GM19239 (cell line): ENCODE data around the gene GPR25.

Source experiments
- DNase-seq: peaks from one replicate; pipeline ENCODE4 v3.0.0; 2011; ENCODE audit warnings: low spot score; ENCODE audit not compliant: insufficient read length
- FAIRE-seq: peaks from 2 replicates; lab custom pipeline; 2011; peaks lifted over from hg19 to GRCh38; lab: Jason Lieb, UNC

Gene GPR25

GRCh38 chr1:200869753-200870391, 2.9 kb upstream of the GPR25 start:
- FAIRE-seq (peak; percentile 91), DNase-seq (no peak)

GRCh38 chr1:200873116-200873670, 412 bp downstream of the GPR25 start:
- no peak for DNase-seq

GRCh38 chr1:200873671-200874397, 1.1 kb downstream of the GPR25 start:
- FAIRE-seq: no peak
- no peak for DNase-seq

More at GRCh38 chr1:200873116-200873670, 412 bp downstream of the GPR25 start:
- FAIRE-seq: no peak

- no peak for DNase-seq
- FAIRE-seq: no peak
Observed at GRCh38 chr1:200874694-200875093, 1.9 kb downstream of the GPR25 start.

GRCh38 chr1:200875416-200875815, 2.6 kb downstream of the GPR25 start:
- FAIRE-seq (no peak), DNase-seq (no peak)

GRCh38 chr1:200877010-200877409, 4.2 kb downstream of the GPR25 start:
- DNase-seq: no peak
- no peak for FAIRE-seq

- DNase-seq (no peak), FAIRE-seq (no peak)
Observed at GRCh38 chr1:200877839-200878551, 5.2 kb downstream of the GPR25 start.

- DNase-seq (no peak), FAIRE-seq (peak; percentile 97)
Observed at GRCh38 chr1:200880212-200880611, 7.4 kb downstream of the GPR25 start.

- no peak for FAIRE-seq
- DNase-seq: no peak
Observed at GRCh38 chr1:200883118-200883517, 10.3 kb downstream of the GPR25 start.

GRCh38 chr1:200885623-200886402, 13.0 kb downstream of the GPR25 start:
- DNase-seq (no peak), FAIRE-seq (peak; percentile 64)

GRCh38 chr1:200886594-200886993, 13.8 kb downstream of the GPR25 start:
- FAIRE-seq: no peak
- no peak for DNase-seq

GRCh38 chr1:200887036-200887435, 14.3 kb downstream of the GPR25 start:
- DNase-seq (no peak), FAIRE-seq (no peak)

- DNase-seq (no peak), FAIRE-seq (no peak)
Observed at GRCh38 chr1:200887772-200888348, 15.1 kb downstream of the GPR25 start.

- FAIRE-seq: peak; percentile 98
- peak; percentile 90 for DNase-seq
Observed at GRCh38 chr1:200888349-200888838, 15.6 kb downstream of the GPR25 start.

- FAIRE-seq: peak; percentile 86
- no peak for DNase-seq
Observed at GRCh38 chr1:200889571-200889970, 16.8 kb downstream of the GPR25 start.

GRCh38 chr1:200890027-200890426, 17.2 kb downstream of the GPR25 start:
- DNase-seq (no peak), FAIRE-seq (no peak)

- peak; percentile 91 for FAIRE-seq
- no peak for DNase-seq
Observed at GRCh38 chr1:200890818-200891773, 18.3 kb downstream of the GPR25 start.

GRCh38 chr1:200891774-200892157, 19.0 kb downstream of the GPR25 start:
- FAIRE-seq (no peak), DNase-seq (no peak)

- DNase-seq (no peak), FAIRE-seq (peak; percentile 63)
Observed at GRCh38 chr1:200892546-200892945, 19.8 kb downstream of the GPR25 start.
